ENCODE results near the gene TPSG1. TPM values are rescaled to one million over a fixed set of nuclear protein-coding genes. Genes with fewer than 3 reads are reported as not detected.
"Not testable (repeated sequence)": the region's sequence is repeated elsewhere in the genome, so short reads cannot be mapped to it uniquely, and the experiment has no call there.

TPSG1 gene
- total RNA-seq, 1 donor from 2014 or later: 0.15 TPM

- no peak for ATAC-seq
- DNase-seq (ENCODE audit: low spot score): no peak
Observed at GRCh38 chr16:1257561-1258224, 32.6 kb upstream of the TPSG1 start.

- no peak for ATAC-seq
- no peak for DNase-seq (ENCODE audit: low spot score)
Observed at GRCh38 chr16:1256874-1257322, 31.8 kb upstream of the TPSG1 start.

- ATAC-seq; DNase-seq (ENCODE audit: low spot score): not testable (repeated sequence)
Observed at GRCh38 chr16:1256296-1256873, 31.3 kb upstream of the TPSG1 start.

- peak; percentile 18 for ATAC-seq
Observed at GRCh38 chr16:1255276-1256122, 30.4 kb upstream of the TPSG1 start, which contains the start of gene TPSD1. TPSD1 (plus strand) TSS chr16:1256069; CDS start chr16:1256281, 212 bp downstream.

GRCh38 chr16:1254821-1255220 lies 29.8 kb upstream of the TPSG1 start:
- not testable (repeated sequence) for DNase-seq (ENCODE audit: low spot score); ATAC-seq

More at GRCh38 chr16:1255276-1256122, 30.4 kb upstream of the TPSG1 start, which contains the start of gene TPSD1:
- DNase-seq (ENCODE audit: low spot score): not testable (repeated sequence)

- not testable (repeated sequence) for DNase-seq (ENCODE audit: low spot score); ATAC-seq
Observed at GRCh38 chr16:1253701-1254364, 28.8 kb upstream of the TPSG1 start.

GRCh38 chr16:1249031-1249755 lies 24.1 kb upstream of the TPSG1 start:
- DNase-seq (ENCODE audit: low spot score): not testable (repeated sequence)
- ATAC-seq: peak; percentile 98

GRCh38 chr16:1247903-1248537 lies 23.0 kb upstream of the TPSG1 start:
- ATAC-seq; DNase-seq (ENCODE audit: low spot score): not testable (repeated sequence)

GRCh38 chr16:1245452-1246020 lies 20.5 kb upstream of the TPSG1 start:
- DNase-seq (ENCODE audit: low spot score): no peak

GRCh38 chr16:1244881-1245280 lies 19.8 kb upstream of the TPSG1 start:
- no peak for ATAC-seq
- no peak for DNase-seq (ENCODE audit: low spot score)

More at GRCh38 chr16:1245452-1246020, 20.5 kb upstream of the TPSG1 start:
- no peak for ATAC-seq

GRCh38 chr16:1243907-1244850 lies 19.1 kb upstream of the TPSG1 start:
- not testable (repeated sequence) for ATAC-seq; DNase-seq (ENCODE audit: low spot score)

- not testable (repeated sequence) for ATAC-seq; DNase-seq (ENCODE audit: low spot score)
Observed at GRCh38 chr16:1243363-1243762, 18.3 kb upstream of the TPSG1 start.

- ATAC-seq; DNase-seq (ENCODE audit: low spot score): not testable (repeated sequence)
Observed at GRCh38 chr16:1241081-1241480, 16.0 kb upstream of the TPSG1 start.

GRCh38 chr16:1240436-1240835 lies 15.4 kb upstream of the TPSG1 start, which contains the start of gene TPSAB1:
TPSAB1 (plus strand) TSS chr16:1240705; CDS start chr16:1240939, 234 bp downstream.
- not testable (repeated sequence) for DNase-seq (ENCODE audit: low spot score); ATAC-seq

GRCh38 chr16:1239575-1239974 lies 14.5 kb upstream of the TPSG1 start:
- not testable (repeated sequence) for ATAC-seq; DNase-seq (ENCODE audit: low spot score)

- ATAC-seq; DNase-seq (ENCODE audit: low spot score): not testable (repeated sequence)
Observed at GRCh38 chr16:1238909-1239308, 13.8 kb upstream of the TPSG1 start.

GRCh38 chr16:1237990-1238389 lies 12.9 kb upstream of the TPSG1 start:
- DNase-seq (ENCODE audit: low spot score): no peak
- ATAC-seq: no peak

- not testable (repeated sequence) for DNase-seq (ENCODE audit: low spot score)
- ATAC-seq: peak; percentile 96
Observed at GRCh38 chr16:1236659-1237058, 11.6 kb upstream of the TPSG1 start.
